GM19025 (cell line): Measurements from ENCODE around the gene AKAP9.
"Not testable (repeated sequence)": the region's sequence is repeated elsewhere in the genome, so short reads cannot be mapped to it uniquely, and the experiment has no call there.

Experiments
- ATAC-seq: cut with Tn5 transposase; IDR thresholded peaks from one replicate; pipeline ENCODE4 v1.9.1; 2021; ENCODE audit warnings: mild to moderate bottlenecking, low read depth, moderate library complexity; ENCODE audit not compliant: unreplicated experiment

The AKAP9 gene

GRCh38 chr7:92119213-92119759 lies 178.6 kb downstream of the AKAP9 start:
- no peak for ATAC-seq

- no peak for ATAC-seq
Observed at GRCh38 chr7:92121681-92122080, 181.0 kb downstream of the AKAP9 start.

GRCh38 chr7:92131093-92131492 lies 190.4 kb downstream of the AKAP9 start:
- no peak for ATAC-seq

GRCh38 chr7:92131764-92132330 lies 191.2 kb downstream of the AKAP9 start:
- no peak for ATAC-seq

- peak; percentile 6 for ATAC-seq
Observed at GRCh38 chr7:92133133-92133736, 192.6 kb downstream of the AKAP9 start.

- ATAC-seq, result peak; percentile 27
Observed at GRCh38 chr7:92133737-92134270, 193.1 kb downstream of the AKAP9 start.

GRCh38 chr7:92134271-92135051 lies 193.8 kb downstream of the AKAP9 start, which contains the start of gene CYP51A1:
Gene CYP51A1, minus strand, starts transcription at chr7:92134477. Its CDS starts 113 bp downstream, at chr7:92134364.
- peak; percentile 89 for ATAC-seq

GRCh38 chr7:92135052-92135889 lies 194.6 kb downstream of the AKAP9 start:
- no peak for ATAC-seq

GRCh38 chr7:92137557-92137956 lies 196.9 kb downstream of the AKAP9 start:
- no peak for ATAC-seq

GRCh38 chr7:92141161-92141560 lies 200.5 kb downstream of the AKAP9 start:
- no peak for ATAC-seq

- ATAC-seq, result not testable (repeated sequence)
Observed at GRCh38 chr7:92142791-92143190, 202.1 kb downstream of the AKAP9 start.

- not testable (repeated sequence) for ATAC-seq
Observed at GRCh38 chr7:92143192-92143880, 202.7 kb downstream of the AKAP9 start.

- no peak for ATAC-seq
Observed at GRCh38 chr7:92149736-92150239, 209.1 kb downstream of the AKAP9 start.

- no peak for ATAC-seq
Observed at GRCh38 chr7:92150450-92151017, 209.9 kb downstream of the AKAP9 start.

GRCh38 chr7:92155108-92155739 lies 214.6 kb downstream of the AKAP9 start:
- ATAC-seq, result no peak

- ATAC-seq, result no peak
Observed at GRCh38 chr7:92156990-92157389, 216.3 kb downstream of the AKAP9 start.

- peak; percentile 78 for ATAC-seq
Observed at GRCh38 chr7:92158660-92159575, 218.3 kb downstream of the AKAP9 start.
